ENCODE results near the gene ARHGAP22.

The ARHGAP22 gene

DNA sequence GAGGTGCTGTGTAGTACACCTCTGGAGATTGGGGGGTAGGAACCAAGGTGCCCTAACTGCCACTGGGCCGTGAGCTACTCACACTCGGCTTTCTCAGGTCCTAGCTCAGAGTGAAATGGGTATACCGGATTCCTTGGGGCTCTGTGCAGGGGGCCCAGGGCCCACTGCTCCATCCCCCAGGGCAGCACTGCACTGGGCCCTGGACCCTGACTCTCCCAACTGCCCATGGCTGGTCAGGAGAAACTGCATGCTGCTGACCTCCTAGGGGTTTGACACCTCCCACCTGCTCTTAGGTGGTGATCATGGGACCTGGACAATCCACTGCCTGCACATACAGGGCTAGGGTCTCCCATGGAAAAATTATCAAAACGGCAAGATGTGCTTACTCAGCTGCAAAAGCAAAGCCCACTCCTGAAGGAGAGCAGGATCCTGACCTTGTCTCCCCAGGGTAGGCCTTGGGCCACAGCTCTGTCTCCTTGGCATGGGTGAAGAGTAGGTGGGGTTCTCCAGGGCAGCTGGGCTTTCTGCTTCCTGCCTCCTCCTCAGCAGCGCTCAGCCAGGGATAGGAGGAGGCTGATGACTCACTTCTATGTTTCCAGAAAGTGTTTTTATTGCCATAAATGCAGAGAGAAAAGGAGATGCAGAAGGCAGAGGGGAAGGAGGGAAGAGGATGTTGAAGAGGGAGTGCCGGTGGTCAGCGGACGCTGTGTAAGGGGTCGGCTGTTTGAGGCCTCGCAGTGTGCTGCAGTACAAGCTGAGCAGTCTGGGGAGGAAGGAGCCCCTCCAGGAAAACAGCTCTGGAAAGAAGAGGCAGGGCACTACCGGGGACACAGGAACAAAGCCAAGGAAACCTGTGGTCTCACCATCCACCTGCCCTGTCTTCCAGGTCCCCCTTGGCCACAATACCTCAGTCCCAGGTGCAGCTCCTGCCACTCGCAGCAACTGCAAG is 107.8 kb downstream of the ARHGAP22 start:
- peaks cover 0 to 84% of the 10 kb centered on the region in 2 experiments for H3K36me3 ChIP-seq (ENCODE audit: control insufficient read depth in 1 of 2, insufficient read depth in 2 of 2, low read depth in 1 of 2, low read length in 2 of 2)
- no peak overlapping the region for H3K27ac ChIP-seq (ENCODE audit: low read length, poor library complexity, severe bottlenecking)
- peak overlapping the region; percentile 18 to 33 for H2BK12ac ChIP-seq (ENCODE audit: low read length in 2 of 2)
- no peaks in the 10 kb centered on the region for H3K9me3 ChIP-seq (ENCODE audit: control insufficient read depth, low read length)
- peak overlapping the region; percentile 45 for H2BK120ac ChIP-seq (ENCODE audit: low read depth, low read length)
- peaks cover 21% of the 10 kb centered on the region for H3K79me1 ChIP-seq (replicated peaks; ENCODE audit: low read length, poor library complexity, severe bottlenecking)
- peak; percentile 69 for DNase-seq
- peak overlapping the region; percentile 66 for H4K91ac ChIP-seq (ENCODE audit: low read length)
- no peak overlapping the region for H3K4me3 ChIP-seq (ENCODE audit: insufficient read depth in 1 of 2, low read depth in 1 of 2, low read length in 2 of 2)
- H4K8ac ChIP-seq (ENCODE audit: low read length) = peak overlapping the region; percentile 71
- no peak overlapping the region for H3K4me2 ChIP-seq (ENCODE audit: low read length, poor library complexity, severe bottlenecking)
- peak overlapping the region; percentile 37 for H2BK15ac ChIP-seq (ENCODE audit: low read depth, poor library complexity, severe bottlenecking)
- H3K14ac ChIP-seq (ENCODE audit: low read length in 2 of 2) = no peak overlapping the region
- no peaks in the 10 kb centered on the region for H3K27me3 ChIP-seq (ENCODE audit: control insufficient read depth in 1 of 2, insufficient read depth in 1 of 2, low read length in 2 of 2)
- peaks cover 15% of the 10 kb centered on the region for H3K4me1 ChIP-seq (ENCODE audit: control insufficient read depth, insufficient read depth, low read depth, low read length)
- peak overlapping the region; percentile 35 to 50 for H3K4ac ChIP-seq (ENCODE audit: low read depth in 1 of 2, low read length in 2 of 2)
- peak overlapping the region; percentile 25 to 49 for H3K18ac ChIP-seq (ENCODE audit: low read depth in 1 of 2, low read length in 2 of 2)
- 52% methylated on average over 11 of the region's 12 CpGs for WGBS
- H2AK5ac ChIP-seq (ENCODE audit: low read length, severe bottlenecking) = peak overlapping the region; percentile 38
- no peak overlapping the region for H2AFZ ChIP-seq (ENCODE audit: low read depth, low read length)
- H2BK5ac ChIP-seq (ENCODE audit: low read depth, low read length, poor library complexity, severe bottlenecking) = no peak overlapping the region
- peak overlapping the region; percentile 53 for H3K9ac ChIP-seq (ENCODE audit: low read length)
- H3K23ac ChIP-seq (ENCODE audit: low read length in 2 of 2) = no peak overlapping the region

DNA sequence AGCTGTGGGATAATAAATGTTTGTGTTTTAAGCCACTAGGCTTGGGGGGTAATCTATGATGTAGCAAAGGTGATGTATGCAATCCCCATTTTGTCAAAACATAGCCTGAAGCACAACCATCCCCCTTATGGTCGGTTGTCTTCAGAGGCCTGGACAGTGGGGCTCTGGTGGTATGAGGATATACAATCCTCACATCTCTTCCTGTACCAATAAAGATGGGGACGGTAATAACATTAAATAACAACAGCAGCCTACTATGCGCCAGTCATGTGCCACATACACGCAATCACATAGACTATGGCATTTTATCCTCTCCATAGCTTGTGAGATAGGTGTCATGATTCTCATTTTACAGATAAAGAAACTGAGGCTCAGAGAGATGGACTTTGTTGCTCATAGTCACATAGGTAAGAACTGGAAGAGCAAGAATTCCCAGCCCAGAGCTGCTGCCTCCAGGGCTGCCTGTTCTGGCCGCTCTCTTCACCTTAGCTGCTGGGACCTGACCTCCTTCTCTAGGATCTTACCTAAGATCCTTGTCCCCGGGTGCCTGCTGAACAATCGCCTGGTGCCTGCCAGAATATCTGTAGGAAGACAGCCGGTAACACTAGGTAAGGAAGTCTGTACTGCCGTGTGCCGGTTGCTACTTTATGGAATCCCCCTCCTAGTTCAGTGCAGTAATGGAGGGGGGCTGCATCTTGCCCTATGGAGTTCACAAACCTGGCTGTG is 108.6 kb downstream of the ARHGAP22 start:
- H3K18ac ChIP-seq (ENCODE audit: low read depth in 1 of 2, low read length in 2 of 2) = peak overlapping the region in 1 of 2 experiments; percentile 2
- H3K23ac ChIP-seq (ENCODE audit: low read length in 2 of 2) = no peak overlapping the region
- peak overlapping the region in 1 of 2 experiments; percentile 16 for H2BK12ac ChIP-seq (ENCODE audit: low read length in 2 of 2)
- H3K9me3 ChIP-seq (ENCODE audit: control insufficient read depth, low read length) = no peaks in the 10 kb centered on the region
- H3K4ac ChIP-seq (ENCODE audit: low read depth in 1 of 2, low read length in 2 of 2) = peak overlapping the region; percentile 17 to 35
- peak overlapping the region; percentile 47 for H2AK5ac ChIP-seq (ENCODE audit: low read length, severe bottlenecking)
- peaks cover 0 to 83% of the 10 kb centered on the region in 2 experiments for H3K36me3 ChIP-seq (ENCODE audit: control insufficient read depth in 1 of 2, insufficient read depth in 2 of 2, low read depth in 1 of 2, low read length in 2 of 2)
- H2BK5ac ChIP-seq (ENCODE audit: low read depth, low read length, poor library complexity, severe bottlenecking) = no peak overlapping the region
- H4K91ac ChIP-seq (ENCODE audit: low read length) = no peak overlapping the region
- no peak overlapping the region for H3K4me2 ChIP-seq (ENCODE audit: low read length, poor library complexity, severe bottlenecking)
- H3K27ac ChIP-seq (ENCODE audit: low read length, poor library complexity, severe bottlenecking) = no peak overlapping the region
- H3K14ac ChIP-seq (ENCODE audit: low read length in 2 of 2) = no peak overlapping the region
- DNase-seq = no peak
- peak overlapping the region; percentile 16 for H4K8ac ChIP-seq (ENCODE audit: low read length)
- no peaks in the 10 kb centered on the region for H3K27me3 ChIP-seq (ENCODE audit: control insufficient read depth in 1 of 2, insufficient read depth in 1 of 2, low read length in 2 of 2)
- H2BK15ac ChIP-seq (ENCODE audit: low read depth, poor library complexity, severe bottlenecking) = peak overlapping the region; percentile 49
- H3K4me1 ChIP-seq (ENCODE audit: control insufficient read depth, insufficient read depth, low read depth, low read length) = peaks cover 15% of the 10 kb centered on the region
- peaks cover 20% of the 10 kb centered on the region for H3K79me1 ChIP-seq (replicated peaks; ENCODE audit: low read length, poor library complexity, severe bottlenecking)
- H2AFZ ChIP-seq (ENCODE audit: low read depth, low read length) = no peak overlapping the region
- peak overlapping the region; percentile 32 for H3K9ac ChIP-seq (ENCODE audit: low read length)
- H2BK120ac ChIP-seq (ENCODE audit: low read depth, low read length) = peak overlapping the region; percentile 45
- WGBS = 96% methylated on average over 9 of the region's 10 CpGs
- H3K4me3 ChIP-seq (ENCODE audit: insufficient read depth in 1 of 2, low read depth in 1 of 2, low read length in 2 of 2) = no peak overlapping the region

DNA sequence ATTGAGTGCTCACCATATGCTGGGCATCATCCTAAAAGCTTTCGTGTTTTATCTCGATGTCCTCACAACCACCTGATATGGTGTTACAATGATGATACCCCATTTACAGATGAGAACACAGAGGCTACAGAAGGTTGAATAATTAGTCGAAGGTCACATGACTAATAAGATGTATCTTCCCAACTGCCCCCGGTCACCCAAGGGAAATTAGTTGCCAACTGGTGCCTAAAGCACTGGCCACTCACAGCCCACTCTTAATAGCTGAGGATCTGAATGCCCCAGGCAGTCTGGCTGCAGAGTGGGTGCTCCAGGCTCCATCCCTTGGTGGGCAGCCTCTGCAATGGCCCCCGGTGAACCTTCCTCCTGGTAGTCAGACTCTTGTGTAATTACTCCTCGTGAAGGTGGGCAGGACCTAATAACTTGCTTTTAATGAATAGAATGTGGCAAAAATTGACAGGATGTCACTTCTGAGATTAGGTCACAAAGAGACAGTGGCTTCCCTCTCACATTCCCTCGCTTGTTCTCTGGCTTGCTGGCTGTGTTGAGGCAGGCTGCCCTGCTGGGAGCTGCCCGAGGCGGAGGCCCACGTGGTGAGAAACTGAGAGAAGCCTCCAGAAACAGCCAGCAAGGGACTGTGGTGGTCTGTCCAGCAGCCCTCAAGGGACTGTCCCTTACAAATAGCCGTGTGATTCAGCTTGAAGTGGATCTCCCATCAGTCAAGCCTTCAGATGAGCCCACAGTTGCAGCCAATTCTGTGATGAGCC is 109.4 kb downstream of the ARHGAP22 start:
- no peak overlapping the region for H2BK5ac ChIP-seq (ENCODE audit: low read depth, low read length, poor library complexity, severe bottlenecking)
- H3K4me3 ChIP-seq (ENCODE audit: insufficient read depth in 1 of 2, low read depth in 1 of 2, low read length in 2 of 2) = no peak overlapping the region
- H2AK5ac ChIP-seq (ENCODE audit: low read length, severe bottlenecking) = no peak overlapping the region
- DNase-seq = no peak
- H3K14ac ChIP-seq (ENCODE audit: low read length in 2 of 2) = no peak overlapping the region
- no peak overlapping the region for H3K9ac ChIP-seq (ENCODE audit: low read length)
- H4K91ac ChIP-seq (ENCODE audit: low read length) = no peak overlapping the region
- no peak overlapping the region for H2BK15ac ChIP-seq (ENCODE audit: low read depth, poor library complexity, severe bottlenecking)
- H2BK120ac ChIP-seq (ENCODE audit: low read depth, low read length) = no peak overlapping the region
- H3K4me2 ChIP-seq (ENCODE audit: low read length, poor library complexity, severe bottlenecking) = no peak overlapping the region
- no peaks in the 10 kb centered on the region for H3K9me3 ChIP-seq (ENCODE audit: control insufficient read depth, low read length)
- no peak overlapping the region for H3K4ac ChIP-seq (ENCODE audit: low read depth in 1 of 2, low read length in 2 of 2)
- H4K8ac ChIP-seq (ENCODE audit: low read length) = no peak overlapping the region
- peaks cover 0 to 87% of the 10 kb centered on the region in 2 experiments for H3K36me3 ChIP-seq (ENCODE audit: control insufficient read depth in 1 of 2, insufficient read depth in 2 of 2, low read depth in 1 of 2, low read length in 2 of 2)
- H3K79me1 ChIP-seq (replicated peaks; ENCODE audit: low read length, poor library complexity, severe bottlenecking) = peaks cover 20% of the 10 kb centered on the region
- 96% methylated on average over 11 of the region's 11 CpGs for WGBS
- H3K27me3 ChIP-seq (ENCODE audit: control insufficient read depth in 1 of 2, insufficient read depth in 1 of 2, low read length in 2 of 2) = no peaks in the 10 kb centered on the region
- H3K23ac ChIP-seq (ENCODE audit: low read length in 2 of 2) = no peak overlapping the region
- H3K18ac ChIP-seq (ENCODE audit: low read depth in 1 of 2, low read length in 2 of 2) = no peak overlapping the region
- no peak overlapping the region for H2BK12ac ChIP-seq (ENCODE audit: low read length in 2 of 2)
- H3K4me1 ChIP-seq (ENCODE audit: control insufficient read depth, insufficient read depth, low read depth, low read length) = peaks cover 15% of the 10 kb centered on the region
- no peak overlapping the region for H3K27ac ChIP-seq (ENCODE audit: low read length, poor library complexity, severe bottlenecking)
- H2AFZ ChIP-seq (ENCODE audit: low read depth, low read length) = no peak overlapping the region

Data from mesenchymal stem cell (in vitro differentiated cells and primary cell).